Measurements from ENCODE around the gene AGBL4.

Gene AGBL4

DNA sequence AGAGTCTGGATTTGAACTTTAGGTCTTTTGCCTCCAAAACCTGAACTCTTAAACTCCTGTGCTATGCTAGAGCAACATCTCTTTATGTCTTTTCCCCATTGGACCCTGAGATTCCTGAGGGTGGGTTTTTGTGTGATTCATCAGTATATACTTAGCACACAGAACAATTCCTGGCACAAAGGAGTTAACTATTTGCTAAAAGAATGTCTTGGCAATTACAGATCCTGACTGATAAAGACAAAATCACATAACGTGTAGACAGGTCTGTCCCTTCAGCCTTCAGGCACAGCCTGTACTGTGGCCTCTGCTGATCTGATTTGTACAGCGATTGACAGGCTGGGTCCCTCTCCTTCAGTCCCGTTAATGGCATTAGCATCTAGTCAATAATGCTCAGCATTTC is 1084.7 kb downstream of the AGBL4 start:
- peak; percentile 14 for DNase-seq (ENCODE audit: low read depth, low spot score)
- in situ Hi-C loops (cut with HindIII; ENCODE audit: low sequenced_read_pairs): no loop called here
- no peak overlapping the region for H3K4me3 ChIP-seq (ENCODE audit: low read depth, low read length)
- TF ChIP-seq, protein P1, sequence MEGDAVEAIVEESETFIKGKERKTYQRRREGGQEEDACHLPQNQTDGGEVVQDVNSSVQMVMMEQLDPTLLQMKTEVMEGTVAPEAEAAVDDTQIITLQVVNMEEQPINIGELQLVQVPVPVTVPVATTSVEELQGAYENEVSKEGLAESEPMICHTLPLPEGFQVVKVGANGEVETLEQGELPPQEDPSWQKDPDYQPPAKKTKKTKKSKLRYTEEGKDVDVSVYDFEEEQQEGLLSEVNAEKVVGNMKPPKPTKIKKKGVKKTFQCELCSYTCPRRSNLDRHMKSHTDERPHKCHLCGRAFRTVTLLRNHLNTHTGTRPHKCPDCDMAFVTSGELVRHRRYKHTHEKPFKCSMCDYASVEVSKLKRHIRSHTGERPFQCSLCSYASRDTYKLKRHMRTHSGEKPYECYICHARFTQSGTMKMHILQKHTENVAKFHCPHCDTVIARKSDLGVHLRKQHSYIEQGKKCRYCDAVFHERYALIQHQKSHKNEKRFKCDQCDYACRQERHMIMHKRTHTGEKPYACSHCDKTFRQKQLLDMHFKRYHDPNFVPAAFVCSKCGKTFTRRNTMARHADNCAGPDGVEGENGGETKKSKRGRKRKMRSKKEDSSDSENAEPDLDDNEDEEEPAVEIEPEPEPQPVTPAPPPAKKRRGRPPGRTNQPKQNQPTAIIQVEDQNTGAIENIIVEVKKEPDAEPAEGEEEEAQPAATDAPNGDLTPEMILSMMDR (IDR thresholded peaks at IDR 0.05; ENCODE audit: low read depth, low read length): no peak

DNA sequence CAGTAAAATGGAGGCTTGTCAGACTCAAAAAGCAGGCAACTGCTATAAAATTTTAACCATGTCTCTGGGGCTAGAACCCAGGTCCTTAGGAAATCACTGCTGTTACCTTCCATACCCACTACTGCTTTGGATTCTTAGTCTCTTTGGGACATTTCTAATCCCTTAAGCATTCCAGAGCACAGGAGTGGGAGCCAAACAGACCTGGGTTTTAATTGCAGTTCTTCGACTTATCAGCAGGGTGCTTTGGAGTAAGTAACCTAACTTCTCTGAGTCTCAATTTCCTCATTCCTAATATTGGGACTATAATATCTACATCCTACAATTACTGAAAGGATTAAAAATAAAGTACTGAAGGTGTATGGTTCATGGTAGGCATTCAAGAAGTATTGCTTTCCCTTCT is 1086.0 kb downstream of the AGBL4 start:
- in situ Hi-C loops (cut with HindIII; ENCODE audit: low sequenced_read_pairs): no loop called here
- DNase-seq (ENCODE audit: low read depth, low spot score): no peak
- no peak overlapping the region for H3K4me3 ChIP-seq (ENCODE audit: low read depth, low read length)
- TF ChIP-seq, protein P1 (IDR thresholded peaks at IDR 0.05; ENCODE audit: low read depth, low read length): no peak

DNA sequence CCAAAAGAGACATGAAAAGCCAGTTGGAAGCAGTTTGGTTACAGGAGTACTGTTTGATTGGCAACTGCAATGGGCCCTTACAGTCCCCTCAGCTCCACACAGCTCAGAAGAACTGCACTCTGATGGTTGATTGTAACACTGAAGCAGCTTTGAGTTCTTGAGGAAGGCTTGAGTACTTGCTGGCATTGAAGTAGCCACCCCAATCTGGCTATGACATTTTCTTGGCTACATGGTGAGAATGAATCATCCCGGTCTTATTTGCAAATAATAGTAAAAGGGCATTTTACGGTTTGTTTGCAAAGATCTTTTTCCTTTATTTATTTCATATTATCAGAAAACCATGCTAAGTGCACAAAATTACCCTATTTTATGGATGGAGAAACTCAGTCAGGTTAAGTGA is 1087.3 kb downstream of the AGBL4 start:
- in situ Hi-C loops (cut with HindIII; ENCODE audit: low sequenced_read_pairs): no loop called here
- TF ChIP-seq, protein P1 (IDR thresholded peaks at IDR 0.05; ENCODE audit: low read depth, low read length): no peak
- no peak overlapping the region for H3K4me3 ChIP-seq (ENCODE audit: low read depth, low read length)
- DNase-seq (ENCODE audit: low read depth, low spot score): no peak

DNA sequence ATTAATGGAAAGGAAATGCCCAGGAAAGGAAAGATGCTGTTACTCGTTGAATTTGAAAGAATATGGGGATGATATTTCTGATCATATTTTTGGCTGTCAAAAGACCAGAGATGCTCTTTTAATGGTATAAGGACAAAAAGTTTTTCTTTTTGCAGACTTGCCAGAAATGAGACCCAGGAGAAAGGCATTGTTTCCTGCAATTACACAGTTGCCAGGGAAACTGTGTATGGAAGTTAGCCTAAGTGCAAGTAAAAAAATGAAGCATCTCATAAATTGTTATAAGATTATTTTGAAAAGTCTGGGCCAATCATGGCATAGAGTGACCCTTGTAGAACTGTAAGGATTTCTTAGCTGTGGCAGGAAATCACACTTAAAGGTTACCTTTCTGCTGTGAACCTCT is 1091.4 kb downstream of the AGBL4 start:
- DNase-seq (ENCODE audit: low read depth, low spot score): no peak
- H3K4me3 ChIP-seq (ENCODE audit: low read depth, low read length): no peak overlapping the region
- in situ Hi-C loops (cut with HindIII; ENCODE audit: low sequenced_read_pairs): no loop called here
- TF ChIP-seq, protein P1 (IDR thresholded peaks at IDR 0.05; ENCODE audit: low read depth, low read length): no peak

DNA sequence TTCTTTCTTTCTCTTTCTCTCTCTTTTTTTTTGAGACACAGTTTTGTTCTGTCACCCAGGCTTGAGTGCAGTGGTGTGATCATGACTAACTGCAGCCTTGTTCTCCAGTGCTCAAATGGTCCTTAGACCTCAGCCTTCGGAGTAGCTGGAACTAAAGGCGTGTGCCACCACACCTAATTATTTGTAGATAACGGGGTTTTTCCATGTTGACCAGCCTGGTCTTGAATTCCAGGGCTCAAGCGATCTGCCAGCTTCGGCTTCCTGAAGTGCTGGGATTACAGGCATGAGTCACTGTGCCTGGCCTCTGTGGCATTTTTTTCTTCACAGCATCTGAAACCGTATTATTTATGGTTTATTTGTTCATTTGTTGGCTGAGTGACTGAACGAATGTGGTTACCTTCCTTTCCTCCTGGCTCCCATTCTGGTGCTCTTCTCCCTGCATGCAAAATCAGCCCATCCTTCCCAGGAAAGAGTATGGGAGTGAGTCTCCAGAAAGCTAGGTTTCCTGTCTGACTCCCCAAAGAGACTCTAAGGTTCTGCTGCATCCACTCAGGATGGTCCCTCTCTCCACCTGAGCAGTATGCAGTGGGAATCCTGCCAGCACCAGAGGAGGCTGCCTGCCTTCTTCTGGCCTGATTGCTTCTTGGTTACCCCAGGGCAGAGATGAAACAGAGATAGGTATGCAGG is 1092.1 kb downstream of the AGBL4 start:
- in situ Hi-C loops (cut with HindIII; ENCODE audit: low sequenced_read_pairs): no loop called here
- DNase-seq (ENCODE audit: low read depth, low spot score): peak; percentile 76
- TF ChIP-seq, protein P1 (IDR thresholded peaks at IDR 0.05; ENCODE audit: low read depth, low read length): no peak
- H3K4me3 ChIP-seq (ENCODE audit: low read depth, low read length): no peak overlapping the region

DNA sequence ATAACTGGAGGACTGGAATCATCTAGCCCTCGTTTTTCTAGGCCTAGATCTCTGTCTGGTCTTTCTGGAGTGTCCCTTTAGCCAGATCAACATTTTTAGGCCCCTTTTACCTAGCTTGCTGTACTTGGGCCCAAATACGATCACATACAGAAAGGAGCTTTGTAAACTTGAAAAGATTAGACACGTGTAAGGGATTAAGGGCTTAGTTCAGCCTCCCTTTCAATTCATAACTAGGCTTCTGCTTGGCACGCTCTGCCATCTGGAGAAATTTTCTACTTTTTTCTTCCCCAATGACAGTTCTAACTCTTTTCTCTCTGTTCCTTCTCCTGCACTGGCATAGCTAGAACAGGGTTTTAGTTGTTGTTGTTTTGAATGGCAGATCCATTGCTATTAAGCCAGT is 1093.7 kb downstream of the AGBL4 start:
- H3K4me3 ChIP-seq (ENCODE audit: low read depth, low read length): no peak overlapping the region
- no peak for DNase-seq (ENCODE audit: low read depth, low spot score)
- TF ChIP-seq, protein P1 (IDR thresholded peaks at IDR 0.05; ENCODE audit: low read depth, low read length): no peak
- in situ Hi-C loops (cut with HindIII; ENCODE audit: low sequenced_read_pairs): no loop called here
